Tibial artery (tissue), 4 donors: ENCODE results near the gene RHBDL3.

Experiments
- DNase-seq, 2 donors: peaks; one replicate each; pipeline ENCODE4 v3.0.0-alpha.2; 2019
- H3K27ac ChIP-seq, 2 donors: fragments of 200-600 bp; sonication (generic) in 1 of 2; 1 replicate in 1 of 2; 2 replicates in 1 of 2; pipeline ENCODE4 v1.5.1; 2018 to 2019; ENCODE audit warnings: mild to moderate bottlenecking in 1 of 2
- H3K27me3 ChIP-seq, 2 donors: fragments of 200-600 bp; sonication (generic) in 1 of 2; one replicate each; pipeline versions ENCODE4 v1.5.1 to v1.6.0; 2016 to 2019
- H3K36me3 ChIP-seq, 3 donors: fragments of 200-600 bp; sonication (generic) in 2 of 3; one replicate each; pipeline ENCODE4 v1.5.1; 2016 to 2019; ENCODE audit warnings: mild to moderate bottlenecking in 2 of 3
- H3K4me1 ChIP-seq, 4 donors: fragments of 200-600 bp; sonication (generic) in 2 of 4; 1 replicate in 3 of 4; 2 replicates in 1 of 4; pipeline ENCODE4 v1.5.1; 2016 to 2019
- H3K4me3 ChIP-seq, 2 donors: fragments of 200-600 bp; sonication (generic) in 1 of 2; 1 replicate in 1 of 2; 2 replicates in 1 of 2; pipeline ENCODE4 v1.5.1; 2018 to 2019; ENCODE audit warnings: mild to moderate bottlenecking in 2 of 2
- H3K9me3 ChIP-seq, 3 donors: fragments of 200-600 bp; sonication (generic) in 1 of 3; one replicate each; pipeline ENCODE4 v1.5.1; 2016 to 2019
- intact Hi-C: fragments of 100-400 bp; cut with DNase I; formaldehyde crosslinking; loops from one replicate; pipeline ENCODE4 v1.15.0; 2023; ENCODE audit warnings: low total_unique reads
- TF ChIP-seq, protein P1 (sequence below), 2 experiments: fragments of 200-600 bp in 1 of 2; fragments of 450-650 bp in 1 of 2; IDR thresholded peaks; one replicate each; pipeline ENCODE4 v1.5.1; 2017 to 2019; ENCODE audit warnings: antibody characterized with exemption in 2 of 2, mild to moderate bottlenecking in 1 of 2, moderate library complexity in 1 of 2

RHBDL3 gene

DNA sequence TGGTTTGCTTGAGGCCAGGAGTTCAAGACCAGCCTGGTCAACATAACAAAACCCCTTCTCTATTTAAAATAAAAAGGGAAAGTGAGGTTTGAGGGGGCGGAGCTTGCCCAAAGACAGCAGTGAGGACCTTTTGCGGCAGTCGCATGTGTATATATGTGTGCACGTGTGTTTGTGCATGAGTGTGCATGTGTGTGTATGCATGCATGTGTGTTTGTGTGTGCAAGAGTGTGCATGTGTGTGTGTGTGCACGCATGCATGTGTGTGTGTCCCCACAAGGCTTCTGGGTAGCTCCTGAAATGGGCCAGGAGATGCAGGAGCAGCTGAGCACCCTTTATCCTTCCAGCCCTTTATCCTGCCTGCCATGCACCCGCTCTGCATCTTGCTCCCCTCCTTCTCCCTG lies 9.0 kb downstream of the RHBDL3 start:
- no peaks in the 10 kb centered on the region for H3K36me3 ChIP-seq
- TF ChIP-seq, protein P1, sequence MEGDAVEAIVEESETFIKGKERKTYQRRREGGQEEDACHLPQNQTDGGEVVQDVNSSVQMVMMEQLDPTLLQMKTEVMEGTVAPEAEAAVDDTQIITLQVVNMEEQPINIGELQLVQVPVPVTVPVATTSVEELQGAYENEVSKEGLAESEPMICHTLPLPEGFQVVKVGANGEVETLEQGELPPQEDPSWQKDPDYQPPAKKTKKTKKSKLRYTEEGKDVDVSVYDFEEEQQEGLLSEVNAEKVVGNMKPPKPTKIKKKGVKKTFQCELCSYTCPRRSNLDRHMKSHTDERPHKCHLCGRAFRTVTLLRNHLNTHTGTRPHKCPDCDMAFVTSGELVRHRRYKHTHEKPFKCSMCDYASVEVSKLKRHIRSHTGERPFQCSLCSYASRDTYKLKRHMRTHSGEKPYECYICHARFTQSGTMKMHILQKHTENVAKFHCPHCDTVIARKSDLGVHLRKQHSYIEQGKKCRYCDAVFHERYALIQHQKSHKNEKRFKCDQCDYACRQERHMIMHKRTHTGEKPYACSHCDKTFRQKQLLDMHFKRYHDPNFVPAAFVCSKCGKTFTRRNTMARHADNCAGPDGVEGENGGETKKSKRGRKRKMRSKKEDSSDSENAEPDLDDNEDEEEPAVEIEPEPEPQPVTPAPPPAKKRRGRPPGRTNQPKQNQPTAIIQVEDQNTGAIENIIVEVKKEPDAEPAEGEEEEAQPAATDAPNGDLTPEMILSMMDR (IDR thresholded peaks at IDR 0.05) = no peak
- H3K9me3 ChIP-seq = no peaks in the 10 kb centered on the region
- H3K4me1 ChIP-seq = peaks cover 0 to 7% (median 0%) of the 10 kb centered on the region in 4 donors
- H3K27ac ChIP-seq = no peak overlapping the region
- no peak for DNase-seq
- peaks cover 0 to 55% of the 10 kb centered on the region in 2 donors for H3K27me3 ChIP-seq
- H3K4me3 ChIP-seq = no peak overlapping the region
- intact Hi-C loops = no loop called here

DNA sequence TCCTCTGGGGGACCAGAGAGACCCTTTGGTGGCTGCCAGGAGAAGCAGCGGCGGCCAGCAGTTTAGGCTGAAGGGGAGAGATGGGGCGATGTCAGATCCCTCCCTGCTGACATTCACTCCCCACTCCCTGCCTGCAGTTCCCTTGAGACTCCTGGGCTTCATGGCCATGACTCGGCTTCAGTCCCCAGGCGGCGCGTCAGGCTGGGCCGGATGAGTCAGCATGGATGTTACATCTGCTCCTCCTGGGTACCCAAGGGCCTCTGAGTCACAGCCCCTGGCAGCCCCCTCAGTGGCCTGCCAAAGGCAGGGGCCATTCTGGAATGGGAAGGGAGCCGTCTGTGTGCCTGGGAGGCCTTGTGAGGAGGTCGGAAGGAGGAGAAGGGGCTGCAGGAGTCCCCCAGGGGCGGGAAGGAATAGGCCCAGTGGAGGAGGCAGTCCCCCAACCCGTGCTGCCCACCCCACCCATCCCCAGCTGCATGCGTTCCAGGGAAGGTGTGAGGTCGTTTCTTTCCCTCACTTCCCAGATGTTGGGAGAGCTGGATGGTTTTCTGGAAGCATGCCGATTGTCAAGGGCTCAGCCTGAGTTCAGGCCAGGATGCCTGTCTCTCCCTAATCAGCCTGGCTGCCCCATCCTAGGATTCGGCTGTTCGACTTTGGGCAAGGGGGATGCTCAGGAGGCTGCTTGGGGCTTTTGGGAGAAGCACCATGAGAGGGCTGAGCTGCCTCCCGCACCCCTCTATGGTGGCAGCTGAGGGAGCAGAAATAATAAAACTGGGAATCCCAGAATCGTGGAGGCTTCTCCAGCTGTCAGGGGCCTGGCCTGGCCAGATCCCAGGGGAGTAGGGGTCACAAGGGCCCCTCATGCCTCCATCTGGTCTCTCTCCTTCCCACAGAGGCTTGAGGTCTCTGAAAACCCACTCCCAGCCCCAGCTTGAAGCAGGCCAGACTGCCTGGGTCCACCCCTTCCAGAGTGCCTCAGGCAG lies 9.7 kb downstream of the RHBDL3 start:
- intact Hi-C loops = no loop called here
- peak in 1 of 2 donors; percentile 72 for DNase-seq
- Histone ChIP-seq H3K4me1 (peaks cover 0 to 7% (median 0%) of the 10 kb centered on the region in 4 donors), H3K9me3 (no peaks in the 10 kb centered on the region), H3K27ac (no peak overlapping the region), H3K27me3 (peaks cover 0 to 57% of the 10 kb centered on the region in 2 donors), H3K4me3 (no peak overlapping the region), H3K36me3 (no peaks in the 10 kb centered on the region)
- TF ChIP-seq, protein P1 (IDR thresholded peaks at IDR 0.05) = no peak

DNA sequence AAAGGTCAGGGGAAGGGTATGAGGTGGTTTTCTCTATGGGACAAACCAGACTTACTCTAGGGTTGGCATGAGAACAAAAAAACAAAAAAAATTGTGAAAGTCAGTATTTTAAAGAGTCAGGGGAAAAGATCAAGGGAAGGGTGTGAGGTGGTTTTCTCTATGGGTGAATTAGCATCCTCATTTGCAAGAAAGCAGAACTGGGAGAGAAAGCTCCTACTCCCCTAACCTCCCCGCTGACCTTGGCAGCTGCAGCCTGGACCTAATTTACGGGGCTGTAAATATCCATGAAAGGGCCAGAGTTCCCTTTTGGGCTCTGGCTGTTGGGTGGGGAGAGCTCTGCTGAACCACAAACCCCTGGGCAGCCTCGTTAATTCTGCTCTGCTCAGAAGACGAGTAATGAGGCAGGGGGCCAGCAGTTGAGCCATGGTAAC lies 10.6 kb downstream of the RHBDL3 start:
- no peaks in the 10 kb centered on the region for H3K36me3 ChIP-seq
- intact Hi-C loops = no loop called here

DNA sequence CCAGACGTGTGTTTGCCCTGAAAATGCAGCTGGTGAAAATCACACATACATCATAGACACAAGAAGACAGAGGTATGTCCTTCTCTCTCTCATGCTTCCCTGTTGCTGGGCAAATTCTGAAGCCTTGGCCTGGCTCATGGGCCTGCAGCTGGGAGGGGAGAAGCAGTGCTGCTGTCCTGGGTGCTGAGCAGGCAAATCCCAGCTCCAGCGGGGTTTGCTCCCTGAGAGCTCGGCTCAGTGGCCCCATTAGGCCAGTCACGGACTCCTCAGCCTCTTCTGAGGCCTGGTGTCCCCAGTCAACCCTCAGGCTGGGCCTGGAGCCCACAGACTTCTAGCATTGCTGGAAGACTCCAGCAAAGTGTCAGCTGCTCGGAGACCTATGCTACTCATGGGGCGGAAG lies 11.7 kb downstream of the RHBDL3 start:
- DNase-seq = no peak
- Histone ChIP-seq H3K27ac (no peak overlapping the region), H3K27me3 (peaks cover 0 to 62% of the 10 kb centered on the region in 2 donors), H3K4me1 (peaks cover 0 to 7% (median 3%) of the 10 kb centered on the region in 4 donors), H3K4me3 (no peak overlapping the region), H3K9me3 (no peaks in the 10 kb centered on the region), H3K36me3 (no peaks in the 10 kb centered on the region)
- TF ChIP-seq, protein P1 (IDR thresholded peaks at IDR 0.05) = no peak
- intact Hi-C loops = no loop called here

More for the DNA sequence above, 10.6 kb downstream of the RHBDL3 start:
- no peak for DNase-seq
- Histone ChIP-seq H3K27me3 (peaks cover 0 to 58% of the 10 kb centered on the region in 2 donors), H3K9me3 (no peaks in the 10 kb centered on the region), H3K4me1 (peaks cover 0 to 7% (median 2%) of the 10 kb centered on the region in 4 donors), H3K4me3 (no peak overlapping the region), H3K27ac (no peak overlapping the region)
- TF ChIP-seq, protein P1 (IDR thresholded peaks at IDR 0.05) = no peak

DNA sequence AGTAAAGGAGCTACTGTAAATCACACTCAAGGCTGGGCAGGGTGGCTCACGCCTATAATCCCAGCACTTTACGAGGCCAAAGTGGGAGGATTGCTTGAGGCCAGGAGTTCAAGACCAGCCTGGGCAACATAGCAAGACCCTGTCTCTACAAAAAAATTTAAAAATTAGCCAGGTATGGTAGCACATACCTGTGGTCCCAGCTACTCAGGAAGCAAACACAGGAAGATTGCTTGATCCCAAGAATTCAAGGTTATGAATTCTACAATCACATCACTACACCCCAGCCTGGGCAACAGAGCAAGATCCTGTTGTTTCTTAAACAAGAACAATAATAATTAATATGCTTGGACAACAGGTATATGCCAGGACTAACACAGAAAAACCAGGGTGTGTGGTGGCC lies 13.2 kb downstream of the RHBDL3 start:
- Histone ChIP-seq H3K9me3 (no peaks in the 10 kb centered on the region), H3K36me3 (no peaks in the 10 kb centered on the region), H3K27me3 (peaks cover 0 to 48% of the 10 kb centered on the region in 2 donors), H3K27ac (no peak overlapping the region), H3K4me3 (no peak overlapping the region), H3K4me1 (peaks cover 0 to 7% (median 3%) of the 10 kb centered on the region in 4 donors)
- intact Hi-C loops = no loop called here
- no peak for DNase-seq
- TF ChIP-seq, protein P1 (IDR thresholded peaks at IDR 0.05) = no peak
